ENCODE measurements around the gene MEI4. TPM values are rescaled to one million over a fixed set of nuclear protein-coding genes. Genes with fewer than 3 reads are reported as not detected.

Gene MEI4
- total and polyA plus RNA-seq, 3 experiments from 2014 or later = not detected

DNA sequence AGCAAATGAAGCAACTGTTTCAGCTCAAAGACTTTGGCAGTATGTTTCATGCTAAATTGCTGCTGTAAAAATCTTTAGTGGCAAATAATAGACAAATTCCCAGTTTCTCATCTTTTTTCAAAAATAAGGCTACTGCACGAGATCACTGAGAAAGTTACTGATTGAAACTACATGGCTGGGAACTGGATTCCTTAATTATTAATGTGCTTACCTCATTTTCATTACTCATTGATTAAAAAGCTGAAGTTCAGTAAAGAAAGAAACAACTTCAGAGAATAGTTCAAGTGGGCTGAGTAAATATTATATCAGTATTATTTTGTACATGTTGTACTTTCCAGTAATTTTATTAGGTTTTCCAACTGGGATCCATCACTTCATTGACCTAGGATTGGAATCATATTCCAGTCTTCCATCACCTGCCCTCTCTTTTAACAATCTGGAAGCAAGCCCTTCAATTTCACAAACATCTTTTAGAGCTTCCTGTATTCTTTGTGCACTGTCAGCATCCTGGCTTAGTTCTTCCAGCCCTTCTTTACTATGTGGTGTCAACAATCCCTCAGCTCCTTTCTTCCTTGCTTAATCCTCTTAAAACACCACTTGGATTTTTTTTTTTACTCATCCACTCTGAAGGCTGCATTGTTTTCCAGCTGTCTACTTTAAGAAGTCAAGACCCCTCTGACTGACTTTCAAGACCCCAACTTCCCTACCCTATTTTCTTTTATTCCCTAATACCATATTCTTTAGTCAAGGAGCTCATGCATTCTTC, 4.3 kb downstream of the MEI4 start:
- Mint-ChIP-seq H3K9me3 (peaks cover 0 to 9% (median 3%) of the 10 kb centered on the region in 5 donors), H3K36me3 (no peaks in the 10 kb centered on the region), H3K27me3 (no peaks in the 10 kb centered on the region), H3K27ac (no peak overlapping the region), H3K4me3 (no peak overlapping the region), H3K4me1 (no peaks in the 10 kb centered on the region)
- no peaks in the 10 kb centered on the region for H3K4me1 ChIP-seq (ENCODE audit: insufficient read depth, low read length)
- no peak overlapping the region for H3K27ac ChIP-seq (ENCODE audit: low read depth, low read length)
- no peaks in the 10 kb centered on the region for H3K36me3 ChIP-seq (ENCODE audit: insufficient read depth, low read length)
- no peaks in the 10 kb centered on the region for H3K27me3 ChIP-seq (ENCODE audit: insufficient read depth, low read length, poor library complexity, severe bottlenecking)
- H3K9me3 ChIP-seq (ENCODE audit: low read length) = no peaks in the 10 kb centered on the region
- no peak overlapping the region for H3K4me3 ChIP-seq (ENCODE audit: low read length)
- DNase-seq = no peak
- ChIA-PET CTCF (no interaction called here), POLR2A (no interaction called here)

- Histone ChIP-seq H3K4me1 (ENCODE audit: insufficient read depth, low read length) (no peaks in the 10 kb centered on the region), H3K27ac (ENCODE audit: low read depth, low read length) (no peak overlapping the region), H3K4me3 (ENCODE audit: low read length) (no peak overlapping the region), H3K9me3 (ENCODE audit: low read length) (no peaks in the 10 kb centered on the region), H3K27me3 (ENCODE audit: insufficient read depth, low read length, poor library complexity, severe bottlenecking) (no peaks in the 10 kb centered on the region), H3K36me3 (ENCODE audit: insufficient read depth, low read length) (no peaks in the 10 kb centered on the region)
- Mint-ChIP-seq H3K36me3 (no peaks in the 10 kb centered on the region), H3K27me3 (peaks cover 0 to 1% of the 10 kb centered on the region in 2 donors), H3K27ac (no peak overlapping the region), H3K4me3 (no peak overlapping the region), H3K9me3 (peaks cover 0 to 11% (median 0%) of the 10 kb centered on the region in 5 donors), H3K4me1 (no peaks in the 10 kb centered on the region)
- ChIA-PET POLR2A (no interaction called here), CTCF (no interaction called here)
- DNase-seq = no peak
These were observed 13.5 kb downstream of the MEI4 start for GRCh38 chr6:77666340-77666739.

DNA sequence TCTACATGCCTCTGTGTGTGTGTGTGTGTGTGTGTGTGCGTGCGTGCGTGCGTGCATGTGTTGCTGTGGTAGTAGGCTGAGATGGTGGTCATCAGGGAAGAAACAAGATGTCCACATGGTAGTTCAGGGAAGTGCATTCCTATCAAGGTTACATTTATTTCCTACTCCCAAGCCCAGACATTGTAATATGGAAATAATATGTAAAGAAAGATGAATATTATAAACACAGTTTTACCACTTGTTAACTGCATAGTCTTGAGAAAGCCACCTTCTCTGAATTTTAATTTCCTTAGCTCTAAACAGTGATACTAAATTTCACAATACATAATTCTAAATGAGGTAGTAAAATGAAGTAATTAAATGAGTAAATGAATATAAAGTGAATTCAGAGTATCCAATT, 14.0 kb downstream of the MEI4 start:
- Histone ChIP-seq H3K36me3 (ENCODE audit: insufficient read depth, low read length) (no peaks in the 10 kb centered on the region), H3K4me1 (ENCODE audit: insufficient read depth, low read length) (no peaks in the 10 kb centered on the region), H3K27ac (ENCODE audit: low read depth, low read length) (no peak overlapping the region), H3K27me3 (ENCODE audit: insufficient read depth, low read length, poor library complexity, severe bottlenecking) (no peaks in the 10 kb centered on the region), H3K4me3 (ENCODE audit: low read length) (no peak overlapping the region), H3K9me3 (ENCODE audit: low read length) (no peaks in the 10 kb centered on the region)
- Mint-ChIP-seq H3K4me3 (no peak overlapping the region), H3K27ac (no peak overlapping the region), H3K9me3 (peaks cover 0 to 11% (median 0%) of the 10 kb centered on the region in 5 donors), H3K4me1 (no peaks in the 10 kb centered on the region), H3K36me3 (no peaks in the 10 kb centered on the region), H3K27me3 (peaks cover 0 to 1% of the 10 kb centered on the region in 2 donors)
- CTCF ChIA-PET = no interaction called here
- POLR2A ChIA-PET = no interaction called here
- no peak for DNase-seq

DNA sequence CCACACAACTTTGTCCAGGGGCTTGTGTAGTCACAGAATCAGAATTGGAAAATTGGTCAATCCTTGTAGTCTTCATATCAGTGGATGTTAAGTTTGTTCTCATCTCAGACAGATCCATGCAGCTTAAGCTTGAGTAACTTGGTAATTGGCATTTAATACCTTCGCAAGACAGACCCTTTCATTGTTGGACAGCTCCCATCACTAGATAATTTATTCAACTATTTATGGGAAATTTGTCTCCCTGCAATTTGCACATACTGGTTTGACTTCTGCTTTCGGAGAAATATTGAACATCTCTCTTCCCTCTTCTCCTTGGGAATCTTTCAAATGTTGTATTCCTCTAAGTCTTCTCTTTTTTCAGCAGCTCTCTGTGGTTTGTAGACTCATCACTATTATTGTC, 17.1 kb downstream of the MEI4 start:
- H3K27ac Mint-ChIP-seq = no peak overlapping the region
- Histone ChIP-seq H3K9me3 (ENCODE audit: low read length) (no peaks in the 10 kb centered on the region), H3K4me1 (ENCODE audit: insufficient read depth, low read length) (no peaks in the 10 kb centered on the region), H3K36me3 (ENCODE audit: insufficient read depth, low read length) (no peaks in the 10 kb centered on the region), H3K27me3 (ENCODE audit: insufficient read depth, low read length, poor library complexity, severe bottlenecking) (no peaks in the 10 kb centered on the region), H3K4me3 (ENCODE audit: low read length) (no peak overlapping the region), H3K27ac (ENCODE audit: low read depth, low read length) (no peak overlapping the region)
- POLR2A ChIA-PET = no interaction called here
- H3K27me3 Mint-ChIP-seq = peaks cover 0 to 1% of the 10 kb centered on the region in 2 donors
- no peak for DNase-seq
- H3K4me1 Mint-ChIP-seq = no peaks in the 10 kb centered on the region
- H3K36me3 Mint-ChIP-seq = no peaks in the 10 kb centered on the region
- CTCF ChIA-PET = no interaction called here
- no peak overlapping the region for H3K4me3 Mint-ChIP-seq
- H3K9me3 Mint-ChIP-seq = peaks cover 0 to 11% (median 1%) of the 10 kb centered on the region in 5 donors

GRCh38 chr6:77674211-77674610, 21.4 kb downstream of the MEI4 start:
- no peaks in the 10 kb centered on the region for H3K36me3 ChIP-seq (ENCODE audit: insufficient read depth, low read length)
- peaks cover 0 to 2% (median 0%) of the 10 kb centered on the region in 5 donors for H3K9me3 Mint-ChIP-seq
- ChIA-PET CTCF (no interaction called here), POLR2A (no interaction called here)
- H3K27ac Mint-ChIP-seq = no peak overlapping the region
- no peaks in the 10 kb centered on the region for H3K36me3 Mint-ChIP-seq
- H3K4me1 ChIP-seq (ENCODE audit: insufficient read depth, low read length) = no peaks in the 10 kb centered on the region
- no peaks in the 10 kb centered on the region for H3K9me3 ChIP-seq (ENCODE audit: low read length)
- no peak overlapping the region for H3K4me3 ChIP-seq (ENCODE audit: low read length)
- H3K27me3 ChIP-seq (ENCODE audit: insufficient read depth, low read length, poor library complexity, severe bottlenecking) = no peaks in the 10 kb centered on the region
- H3K4me1 Mint-ChIP-seq = no peaks in the 10 kb centered on the region
- H3K27ac ChIP-seq (ENCODE audit: low read depth, low read length) = no peak overlapping the region
- DNase-seq = no peak
- H3K27me3 Mint-ChIP-seq = no peaks in the 10 kb centered on the region
- no peak overlapping the region for H3K4me3 Mint-ChIP-seq

DNA sequence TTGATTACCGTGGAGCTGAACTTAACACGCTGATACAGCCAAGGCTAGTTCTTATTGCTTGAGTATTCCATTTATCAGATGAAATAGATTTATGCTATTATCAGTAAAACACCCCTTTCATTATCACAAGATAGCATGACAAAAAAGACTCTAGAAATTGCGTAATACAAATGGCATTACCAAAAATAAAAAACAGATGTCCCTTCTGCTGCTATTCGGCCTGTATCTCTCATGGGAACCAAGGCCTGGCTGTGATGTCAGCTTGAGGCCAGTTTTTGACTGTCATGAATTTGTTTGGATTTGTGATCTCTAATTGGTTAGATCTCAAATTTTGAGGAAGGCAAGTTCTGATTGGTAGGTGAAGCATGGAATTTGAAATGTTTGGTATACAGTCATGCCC, 25.2 kb downstream of the MEI4 start:
- H3K27ac Mint-ChIP-seq = no peak overlapping the region
- H3K36me3 ChIP-seq (ENCODE audit: insufficient read depth, low read length) = no peaks in the 10 kb centered on the region
- H3K27me3 Mint-ChIP-seq = no peaks in the 10 kb centered on the region
- H3K9me3 ChIP-seq (ENCODE audit: low read length) = no peaks in the 10 kb centered on the region
- ChIA-PET CTCF (no interaction called here), POLR2A (no interaction called here)
- DNase-seq = no peak
- no peak overlapping the region for H3K4me3 Mint-ChIP-seq
- no peak overlapping the region for H3K27ac ChIP-seq (ENCODE audit: low read depth, low read length)
- no peaks in the 10 kb centered on the region for H3K4me1 Mint-ChIP-seq
- H3K4me3 ChIP-seq (ENCODE audit: low read length) = no peak overlapping the region
- H3K4me1 ChIP-seq (ENCODE audit: insufficient read depth, low read length) = no peaks in the 10 kb centered on the region
- H3K9me3 Mint-ChIP-seq = peaks cover 0 to 4% (median 0%) of the 10 kb centered on the region in 5 donors
- no peaks in the 10 kb centered on the region for H3K36me3 Mint-ChIP-seq
- no peaks in the 10 kb centered on the region for H3K27me3 ChIP-seq (ENCODE audit: insufficient read depth, low read length, poor library complexity, severe bottlenecking)

DNA sequence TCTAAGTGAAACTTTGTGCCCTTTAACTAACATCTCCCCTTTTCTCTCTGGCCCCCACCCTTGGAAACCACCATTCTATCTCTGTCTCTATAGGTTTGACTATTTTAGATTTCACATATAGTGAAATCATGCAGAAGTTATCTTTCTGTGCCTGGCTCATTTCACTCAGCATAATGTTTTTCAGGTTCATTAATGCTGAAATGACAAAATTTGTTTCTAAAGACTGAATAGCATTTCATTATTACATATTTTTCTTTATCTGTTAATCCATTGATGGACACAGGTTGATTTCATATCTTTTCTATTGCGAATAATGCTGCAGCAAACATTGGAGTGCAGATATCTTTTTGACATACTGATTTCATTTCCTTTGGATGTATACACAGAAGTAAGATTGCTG, 30.7 kb downstream of the MEI4 start:
- Histone ChIP-seq H3K27ac (ENCODE audit: low read depth, low read length) (no peak overlapping the region), H3K4me1 (ENCODE audit: insufficient read depth, low read length) (no peaks in the 10 kb centered on the region), H3K9me3 (ENCODE audit: low read length) (no peaks in the 10 kb centered on the region), H3K4me3 (ENCODE audit: low read length) (no peak overlapping the region), H3K36me3 (ENCODE audit: insufficient read depth, low read length) (no peaks in the 10 kb centered on the region), H3K27me3 (ENCODE audit: insufficient read depth, low read length, poor library complexity, severe bottlenecking) (no peaks in the 10 kb centered on the region)
- H3K4me3 Mint-ChIP-seq = no peak overlapping the region
- DNase-seq = no peak
- peaks cover 0 to 6% (median 3%) of the 10 kb centered on the region in 5 donors for H3K9me3 Mint-ChIP-seq
- H3K4me1 Mint-ChIP-seq = no peaks in the 10 kb centered on the region
- ChIA-PET CTCF (no interaction called here), POLR2A (no interaction called here)
- H3K36me3 Mint-ChIP-seq = no peaks in the 10 kb centered on the region
- H3K27ac Mint-ChIP-seq = no peak overlapping the region
- no peaks in the 10 kb centered on the region for H3K27me3 Mint-ChIP-seq

DNA sequence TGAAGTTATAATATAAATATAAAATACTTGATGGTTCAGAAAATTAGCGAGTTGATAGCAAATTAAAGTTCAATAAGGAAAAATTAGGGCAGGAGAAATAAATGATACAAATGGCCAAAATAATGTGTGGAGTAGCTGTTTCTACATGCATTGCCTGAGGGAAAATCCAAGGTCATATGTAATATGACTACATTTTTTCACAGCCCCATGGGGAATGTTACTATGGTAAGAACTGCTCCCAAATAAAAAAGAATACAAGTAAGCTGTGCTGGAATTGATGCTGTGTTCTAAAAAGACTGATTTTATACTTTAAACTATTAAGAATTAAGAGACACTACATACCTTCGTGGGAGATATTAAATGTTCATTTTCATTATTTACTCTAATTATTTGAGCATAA, 34.1 kb downstream of the MEI4 start:
- Mint-ChIP-seq H3K9me3 (peaks cover 0 to 6% (median 2%) of the 10 kb centered on the region in 5 donors), H3K4me3 (no peak overlapping the region), H3K36me3 (no peaks in the 10 kb centered on the region), H3K27me3 (no peaks in the 10 kb centered on the region), H3K4me1 (no peaks in the 10 kb centered on the region), H3K27ac (no peak overlapping the region)
- no peaks in the 10 kb centered on the region for H3K9me3 ChIP-seq (ENCODE audit: low read length)
- no peak overlapping the region for H3K27ac ChIP-seq (ENCODE audit: low read depth, low read length)
- no peak overlapping the region for H3K4me3 ChIP-seq (ENCODE audit: low read length)
- no peaks in the 10 kb centered on the region for H3K27me3 ChIP-seq (ENCODE audit: insufficient read depth, low read length, poor library complexity, severe bottlenecking)
- no peaks in the 10 kb centered on the region for H3K4me1 ChIP-seq (ENCODE audit: insufficient read depth, low read length)
- DNase-seq = no peak
- CTCF ChIA-PET = no interaction called here
- POLR2A ChIA-PET = no interaction called here
- no peaks in the 10 kb centered on the region for H3K36me3 ChIP-seq (ENCODE audit: insufficient read depth, low read length)

All from CD8-positive, alpha-beta memory T cell (primary cell).